ENCODE measurements around the gene PTGS2. TPM values are rescaled to one million over a fixed set of nuclear protein-coding genes. Genes with fewer than 3 reads are reported as not detected.

Gene PTGS2
- total and polyA plus RNA-seq, 9 of the 15 experiments (the other 6 are each of a cell fraction or from before 2014, with no cell fraction given) = 0.01 TPM; not detected in 8

DNA sequence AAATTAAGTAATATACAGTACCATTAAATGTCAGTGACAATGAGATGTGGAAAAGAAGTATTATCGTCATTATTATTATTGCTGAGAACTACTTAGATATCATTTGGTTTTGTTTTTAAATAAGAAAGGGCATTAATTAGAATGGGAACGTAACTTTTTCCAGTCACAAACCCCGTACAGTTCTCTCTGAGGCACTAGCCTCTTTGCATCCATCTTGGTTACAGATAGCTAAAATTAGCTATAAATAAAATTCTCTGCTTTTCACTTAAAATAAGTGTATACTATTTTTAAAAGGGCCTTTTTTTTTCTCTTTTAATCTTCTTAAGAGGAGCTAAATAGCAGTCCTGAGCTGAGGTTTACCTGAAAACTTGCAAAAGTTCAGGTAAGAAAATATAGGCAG lies 7.6 kb downstream of the PTGS2 start (continued):
- no peak for TF ChIP-seq TSHZ1 (CRISPR knock-in tag; IDR thresholded peaks at IDR 0.05)
- no peak for TF ChIP-seq FOS (IDR thresholded peaks at IDR 0.05; ENCODE audit: extremely low read depth, insufficient read length)
- TF ChIP-seq, protein P1, sequence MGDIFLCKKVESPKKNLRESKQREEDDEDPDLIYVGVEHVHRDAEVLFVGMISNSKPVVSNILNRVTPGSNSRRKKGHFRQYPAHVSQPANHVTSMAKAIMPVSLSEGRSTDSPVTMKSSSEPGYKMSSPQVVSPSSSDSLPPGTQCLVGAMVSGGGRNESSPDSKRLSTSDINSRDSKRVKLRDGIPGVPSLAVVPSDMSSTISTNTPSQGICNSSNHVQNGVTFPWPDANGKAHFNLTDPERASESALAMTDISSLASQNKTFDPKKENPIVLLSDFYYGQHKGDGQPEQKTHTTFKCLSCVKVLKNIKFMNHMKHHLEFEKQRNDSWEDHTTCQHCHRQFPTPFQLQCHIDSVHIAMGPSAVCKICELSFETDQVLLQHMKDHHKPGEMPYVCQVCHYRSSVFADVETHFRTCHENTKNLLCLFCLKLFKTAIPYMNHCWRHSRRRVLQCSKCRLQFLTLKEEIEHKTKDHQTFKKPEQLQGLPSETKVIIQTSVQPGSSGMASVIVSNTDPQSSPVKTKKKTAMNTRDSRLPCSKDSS (IDR thresholded peaks at IDR 0.05; ENCODE audit: low read depth, partially characterized antibody) = no peak
- no peak for TF ChIP-seq C11orf30 (IDR thresholded peaks at IDR 0.05; ENCODE audit: low read depth)
- TF ChIP-seq RAD21 (CRISPR knock-in tag; conservative IDR thresholded peaks at IDR 0.05 in 1 of 2, IDR thresholded peaks at IDR 0.05 in 1 of 2) = no peak
- no peak for TF ChIP-seq FIP1L1 (IDR thresholded peaks at IDR 0.05; ENCODE audit: low read depth, low read length, poor library complexity, severe bottlenecking)
- TF ChIP-seq, protein P2, sequence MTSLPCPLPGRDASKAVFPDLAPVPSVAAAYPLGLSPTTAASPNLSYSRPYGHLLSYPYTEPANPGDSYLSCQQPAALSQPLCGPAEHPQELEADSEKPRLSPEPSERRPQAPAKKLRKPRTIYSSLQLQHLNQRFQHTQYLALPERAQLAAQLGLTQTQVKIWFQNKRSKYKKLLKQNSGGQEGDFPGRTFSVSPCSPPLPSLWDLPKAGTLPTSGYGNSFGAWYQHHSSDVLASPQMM (CRISPR knock-in tag; IDR thresholded peaks at IDR 0.05) = no peak
